NCI-H82 treated with DMSO at 0.1 percent for 48 hours (cell line): ENCODE data around the gene VEGFB.
"Not testable (repeated sequence)": the region's sequence is repeated elsewhere in the genome, so short reads cannot be mapped to it uniquely, and the experiment has no call there.

Source experiments
- DNase-seq: peaks from one replicate; lab custom pipeline; 2025; ENCODE audit not compliant: unreplicated experiment; lab: John Stamatoyannopoulos, UW

The VEGFB gene

DNA sequence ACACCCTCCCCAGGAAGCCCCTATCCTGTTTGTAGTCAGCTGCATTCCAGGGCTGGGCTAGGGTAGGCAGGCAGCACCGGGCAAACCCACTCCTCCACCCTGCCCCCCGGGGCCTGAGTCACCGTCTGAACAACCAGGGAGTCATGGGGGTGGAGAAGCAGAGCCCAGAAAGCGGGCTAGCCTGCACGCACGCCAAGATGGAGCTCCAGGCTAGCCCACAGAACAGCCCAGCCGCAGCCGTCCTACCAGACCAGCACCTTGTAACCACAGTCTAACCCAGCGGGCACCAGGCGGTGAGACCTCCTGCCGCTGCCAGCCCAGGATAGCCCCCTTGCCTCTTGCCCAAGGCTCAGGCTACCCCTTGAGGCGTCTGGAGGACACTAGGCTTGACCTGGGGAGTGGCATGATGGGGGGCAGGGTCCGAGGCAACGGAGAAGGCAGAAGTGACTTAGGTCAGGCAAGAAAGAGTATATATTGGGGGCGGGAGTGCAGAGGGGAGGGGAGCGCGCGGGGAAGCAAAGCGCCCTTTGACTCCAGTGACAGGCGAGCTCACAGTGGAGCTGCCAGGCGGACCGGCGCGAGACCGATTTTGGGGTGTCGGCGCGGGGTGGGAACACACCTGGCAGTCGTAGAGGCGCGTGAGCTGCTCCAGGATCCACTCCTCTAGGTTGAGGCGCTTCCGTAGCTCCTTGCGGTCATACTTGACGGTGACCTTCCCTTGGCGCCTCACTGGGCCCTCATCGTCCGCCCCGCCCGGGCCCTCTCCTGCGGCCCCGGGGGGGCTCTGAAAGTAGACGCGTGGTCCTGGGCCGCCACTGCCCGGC, 11.6 kb downstream of the VEGFB start:
- DNase-seq, result no peak

GRCh38 chr11:64246621-64246870, 12.2 kb downstream of the VEGFB start:
- DNase-seq, result not testable (repeated sequence)

DNA sequence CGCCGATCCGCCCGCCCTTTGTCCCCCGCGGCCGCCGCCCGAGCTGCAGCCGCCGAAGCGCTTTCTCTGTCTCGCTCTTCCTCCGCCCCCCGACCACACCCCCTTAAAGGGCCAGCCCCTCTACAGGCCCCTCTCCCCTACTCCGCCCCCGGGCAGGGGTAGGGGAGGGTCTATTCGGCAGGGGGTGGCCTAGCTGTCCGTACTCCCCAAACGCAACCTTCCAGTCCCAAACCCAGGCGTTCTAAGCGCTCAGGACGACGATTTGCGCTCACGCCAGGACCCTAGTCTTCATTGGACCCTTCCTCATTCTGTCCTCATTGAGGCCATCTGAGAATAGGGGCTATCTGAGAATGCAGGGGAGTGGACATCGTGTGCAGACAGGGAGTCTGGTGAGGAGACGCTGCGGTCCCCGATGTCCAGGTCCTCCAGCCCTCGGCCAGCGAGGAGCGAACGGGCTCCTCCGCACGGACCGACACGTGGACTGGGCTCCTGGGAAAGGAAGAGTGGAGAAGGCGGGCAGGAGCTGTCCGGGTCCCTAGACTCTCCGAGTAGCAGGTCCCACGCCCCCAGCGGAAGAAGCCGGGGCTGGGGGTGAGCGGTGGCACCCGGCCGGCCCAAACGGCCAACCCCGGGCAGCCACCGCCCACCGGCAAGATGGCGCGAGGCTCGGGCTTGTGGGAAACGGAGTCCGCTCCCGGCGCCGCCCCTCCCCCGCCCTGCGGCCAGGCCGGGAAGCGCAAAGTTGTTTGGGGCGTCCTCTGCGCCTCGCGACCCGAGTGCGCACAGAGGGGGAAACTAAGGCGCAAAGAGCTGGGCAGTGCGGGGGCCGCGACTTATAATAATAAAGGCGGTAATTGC, 12.7 kb downstream of the VEGFB start, which contains the start of gene PPP1R14B:
PPP1R14B (minus strand) TSS at position 73 of the 858 bp plus-strand sequence. CDS start 270 bp downstream, outside the sequence.
- peak; percentile 54 for DNase-seq

DNA sequence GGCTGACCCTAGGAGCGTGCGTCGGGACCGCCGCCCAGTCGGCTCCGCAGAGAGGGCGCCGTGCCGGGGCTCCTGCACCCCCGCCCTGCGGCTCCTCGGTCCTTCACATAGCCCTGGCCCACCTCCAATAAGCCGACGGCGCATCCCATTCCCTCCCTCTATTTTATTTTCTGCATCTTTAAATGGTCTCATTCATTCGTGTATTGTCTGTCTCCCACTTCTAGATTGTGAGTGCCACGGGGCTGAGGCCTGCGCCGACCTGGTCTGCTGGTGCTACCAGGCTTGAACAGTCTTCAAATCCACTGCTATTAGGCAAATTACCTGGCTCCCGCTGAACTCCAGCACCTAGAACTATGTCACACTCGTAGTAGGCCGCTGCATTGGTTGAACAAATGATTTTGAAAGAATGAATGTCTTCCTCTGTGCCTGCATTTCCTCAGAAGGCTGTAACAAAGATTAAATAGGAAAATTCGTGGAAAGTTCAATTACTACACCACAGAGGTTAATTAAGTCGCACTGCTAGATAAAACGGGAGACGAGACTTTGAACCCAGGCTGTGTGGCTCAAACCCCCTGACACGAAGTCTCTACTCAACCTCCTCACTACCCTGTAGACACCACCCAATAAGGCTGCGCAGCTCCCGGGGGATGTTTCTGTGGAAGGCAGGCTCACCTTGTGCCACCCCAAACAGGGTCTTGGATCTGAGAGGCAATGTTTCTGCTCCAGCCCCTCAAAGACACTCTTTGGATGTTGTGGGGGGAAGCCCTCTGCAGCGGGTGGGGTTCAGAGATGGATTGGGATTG, 13.5 kb downstream of the VEGFB start:
- DNase-seq, result no peak

DNA sequence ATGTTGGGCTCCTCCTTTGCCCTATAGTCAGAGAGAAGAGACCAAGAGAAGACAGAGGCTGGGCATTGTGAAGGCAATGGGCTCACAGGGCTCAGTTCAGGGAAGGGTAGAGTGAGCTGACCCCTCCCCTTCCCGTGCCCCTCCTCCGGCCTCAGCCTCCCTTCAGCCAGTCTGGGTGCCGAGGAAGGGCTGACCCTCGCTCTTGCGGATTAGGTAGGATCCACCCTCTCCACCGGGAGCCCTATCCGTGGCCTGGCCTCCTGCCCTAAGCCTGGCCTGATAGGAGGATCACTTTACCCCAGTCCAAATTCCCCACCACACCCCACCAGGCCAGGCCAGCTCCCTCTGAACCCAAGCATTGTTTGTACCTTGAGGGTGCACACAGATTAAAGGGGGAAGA, 14.2 kb downstream of the VEGFB start:
- no peak for DNase-seq

GRCh38 chr11:64249038-64249437, 14.7 kb downstream of the VEGFB start:
- no peak for DNase-seq

DNA sequence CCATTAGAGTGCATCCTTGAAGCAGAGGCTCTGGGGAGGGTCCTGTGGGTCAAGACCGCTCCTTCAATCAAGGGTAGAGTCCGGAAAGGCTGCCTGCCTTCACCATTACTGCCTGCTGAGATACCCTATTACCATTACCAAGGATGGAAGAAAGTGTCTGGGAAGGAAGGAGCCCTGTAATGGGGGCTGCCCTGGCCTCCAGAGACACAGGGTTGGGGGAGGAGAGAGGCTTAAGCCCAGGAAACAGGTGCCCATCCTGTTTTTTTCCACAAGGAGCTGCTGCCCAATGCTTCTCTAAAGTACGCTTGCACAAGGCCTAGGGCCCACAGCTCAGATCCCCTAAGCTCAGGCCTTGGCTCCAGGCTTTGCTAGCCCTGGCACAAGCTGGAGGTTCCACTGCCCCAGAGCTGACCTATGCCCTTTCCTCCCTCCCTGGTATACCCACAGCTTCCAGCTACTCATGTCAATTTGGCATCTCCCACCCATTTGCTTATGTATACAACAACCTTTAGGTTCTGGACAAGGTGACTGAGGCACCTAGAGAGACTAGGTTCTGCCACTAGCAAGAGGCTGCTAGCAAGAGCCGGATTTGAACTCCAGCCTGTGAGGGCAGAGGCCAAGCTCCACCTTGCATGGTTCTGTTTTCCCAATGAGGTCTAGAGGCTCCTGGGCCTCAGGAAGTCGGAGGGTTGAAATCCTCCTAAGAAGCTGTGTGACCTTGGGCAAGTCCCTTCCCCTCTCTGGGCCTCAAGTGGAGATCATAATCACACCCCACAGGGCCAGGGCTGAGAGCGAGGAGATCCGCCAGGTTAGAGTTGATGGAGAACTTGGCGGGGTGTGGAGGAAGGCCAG, 15.4 kb downstream of the VEGFB start:
- DNase-seq, result no peak

DNA sequence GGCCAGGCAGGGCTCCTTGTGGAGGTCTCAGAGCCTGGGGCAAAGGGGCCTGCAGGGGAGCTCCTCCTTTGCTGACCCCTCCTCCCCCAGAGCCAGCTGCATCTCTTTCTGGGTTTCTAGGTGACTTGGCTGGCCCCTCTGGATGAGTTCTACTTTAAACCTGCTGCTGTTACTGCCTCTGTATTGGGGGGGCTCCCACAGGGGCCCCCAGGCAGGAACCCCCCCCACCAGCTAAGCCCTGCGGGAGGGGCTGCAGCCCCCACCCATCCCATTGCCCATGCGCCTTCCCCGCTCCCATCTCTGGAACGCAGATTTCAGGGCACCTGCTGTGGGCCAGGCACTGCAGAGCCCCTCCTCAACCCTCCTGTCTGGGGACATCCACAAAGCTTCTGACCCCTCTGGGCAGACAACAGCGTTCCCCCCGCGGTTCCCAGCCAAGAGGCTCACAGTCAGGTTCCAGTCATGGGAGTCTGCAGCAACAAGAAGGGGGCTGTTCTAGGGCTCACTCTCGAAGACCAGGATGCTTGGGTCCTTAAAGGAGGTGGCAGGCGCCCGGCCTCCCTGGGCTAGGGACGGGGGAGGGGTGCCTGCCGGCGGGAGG, 16.1 kb downstream of the VEGFB start:
- no peak for DNase-seq

- no peak for DNase-seq
These were observed 16.8 kb downstream of the VEGFB start, which contains the start of gene PLCB3 for GRCh38 chr11:64251016-64251752. PLCB3 (plus strand) TSS chr11:64251530; CDS start chr11:64251650, 120 bp downstream.

GRCh38 chr11:64251753-64252002, 17.3 kb downstream of the VEGFB start:
- no peak for DNase-seq

DNA sequence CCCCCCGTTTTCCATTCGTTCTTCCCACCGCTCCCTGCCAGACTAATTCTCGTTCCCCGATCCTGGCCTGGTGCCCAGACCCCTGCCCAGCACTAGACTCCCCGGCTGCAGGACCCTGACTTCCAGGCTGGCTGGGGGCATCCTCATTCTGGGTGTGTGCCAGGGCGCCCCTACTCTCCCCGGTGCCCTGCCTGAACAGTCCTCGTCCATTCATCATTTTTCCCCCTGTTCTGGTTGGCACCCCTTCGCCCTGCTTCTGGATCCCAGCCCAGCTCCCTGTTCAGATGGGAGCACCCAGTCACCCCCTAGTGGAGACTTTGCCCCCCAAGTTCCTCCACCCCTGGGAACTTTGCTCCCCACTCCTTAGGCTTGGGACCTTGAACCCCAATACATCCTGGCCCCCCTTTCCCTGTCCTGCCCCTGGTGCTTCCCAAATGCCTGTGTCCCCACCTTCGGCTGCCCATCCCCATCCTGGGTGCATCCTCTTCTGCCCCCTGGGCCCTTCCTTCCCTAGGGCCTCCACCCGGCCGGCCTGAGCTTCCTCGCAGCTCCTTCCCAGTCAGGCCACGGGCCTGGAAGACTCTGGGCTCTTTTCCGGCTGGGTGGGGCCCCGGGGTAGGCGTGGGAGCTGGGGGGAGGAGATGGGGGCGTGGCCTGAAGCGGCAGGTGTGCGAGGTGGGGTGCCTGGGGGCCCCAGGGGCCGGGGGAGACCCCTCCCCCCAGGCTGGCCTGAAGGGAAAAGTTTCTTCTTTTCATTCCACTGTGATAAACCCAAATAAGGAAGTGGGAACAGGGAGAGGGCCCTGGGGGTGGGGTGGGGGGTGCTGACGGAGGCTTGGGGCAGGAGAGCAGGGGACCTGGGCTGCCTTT, 17.9 kb downstream of the VEGFB start:
- DNase-seq, result no peak

DNA sequence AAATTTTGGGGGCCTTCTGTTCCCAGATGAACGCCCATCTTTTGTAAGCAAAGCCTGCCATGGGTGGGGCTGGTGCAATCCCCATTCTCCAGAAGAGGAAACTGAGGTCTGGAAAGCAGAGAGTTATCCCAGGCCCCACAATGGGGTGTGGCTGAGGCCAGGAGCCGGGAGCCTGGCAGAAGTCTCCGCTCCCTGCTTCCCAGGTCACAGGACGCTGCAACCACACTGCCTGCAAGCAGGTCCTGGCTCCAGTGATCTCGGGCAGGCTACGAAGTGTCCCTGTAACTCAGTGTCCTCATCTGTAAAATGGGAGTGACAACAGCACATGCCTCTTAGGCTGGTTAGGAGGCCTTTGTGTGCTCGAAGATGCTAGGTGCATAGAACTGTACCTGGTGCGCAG, 18.7 kb downstream of the VEGFB start:
- DNase-seq, result no peak

- no peak for DNase-seq
These were observed 19.1 kb downstream of the VEGFB start for GRCh38 chr11:64253481-64253880.

DNA sequence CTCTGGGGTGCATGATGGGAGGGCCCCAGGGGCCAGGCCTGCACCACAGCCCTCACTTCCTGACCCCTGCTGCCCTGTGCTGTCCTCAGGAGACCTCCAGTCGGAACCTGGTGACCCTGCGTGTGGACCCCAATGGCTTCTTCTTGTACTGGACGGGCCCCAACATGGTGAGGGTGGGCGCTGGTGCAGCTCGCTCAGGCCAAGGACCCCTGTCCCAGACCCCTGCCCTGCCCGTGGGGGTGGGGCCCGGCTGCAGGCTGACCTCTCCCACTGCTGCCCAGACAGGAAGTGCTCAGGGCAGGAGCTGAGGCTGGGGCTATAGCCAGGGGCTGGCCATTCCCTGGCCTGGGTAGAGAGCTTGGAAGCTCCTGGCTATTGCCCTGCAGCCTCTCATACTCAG, 19.9 kb downstream of the VEGFB start:
- no peak for DNase-seq

GRCh38 chr11:64255135-64256128, 21.0 kb downstream of the VEGFB start:
- no peak for DNase-seq

- DNase-seq, result no peak
These were observed 21.9 kb downstream of the VEGFB start for GRCh38 chr11:64256300-64256699.

- DNase-seq, result no peak
These were observed 24.0 kb downstream of the VEGFB start for GRCh38 chr11:64258356-64258755.
